ENCODE results near the gene TNNT2.

DNA sequence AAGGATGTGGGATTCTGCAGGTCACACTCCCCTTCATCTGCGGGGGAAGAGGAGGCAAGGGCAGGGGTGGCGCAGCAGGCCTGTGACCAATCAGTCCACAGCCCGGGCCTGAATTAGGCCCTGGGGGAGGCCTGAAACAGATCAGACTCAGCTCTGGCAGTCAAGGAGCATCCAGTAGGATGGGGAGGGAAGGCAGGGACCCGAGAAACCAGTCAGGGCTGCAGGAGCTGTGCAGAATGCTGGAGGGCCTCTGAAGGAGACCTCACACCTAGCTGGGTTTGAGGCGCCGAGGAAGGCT is 12.7 kb downstream of the TNNT2 start:
- TF ChIP-seq, protein P1, sequence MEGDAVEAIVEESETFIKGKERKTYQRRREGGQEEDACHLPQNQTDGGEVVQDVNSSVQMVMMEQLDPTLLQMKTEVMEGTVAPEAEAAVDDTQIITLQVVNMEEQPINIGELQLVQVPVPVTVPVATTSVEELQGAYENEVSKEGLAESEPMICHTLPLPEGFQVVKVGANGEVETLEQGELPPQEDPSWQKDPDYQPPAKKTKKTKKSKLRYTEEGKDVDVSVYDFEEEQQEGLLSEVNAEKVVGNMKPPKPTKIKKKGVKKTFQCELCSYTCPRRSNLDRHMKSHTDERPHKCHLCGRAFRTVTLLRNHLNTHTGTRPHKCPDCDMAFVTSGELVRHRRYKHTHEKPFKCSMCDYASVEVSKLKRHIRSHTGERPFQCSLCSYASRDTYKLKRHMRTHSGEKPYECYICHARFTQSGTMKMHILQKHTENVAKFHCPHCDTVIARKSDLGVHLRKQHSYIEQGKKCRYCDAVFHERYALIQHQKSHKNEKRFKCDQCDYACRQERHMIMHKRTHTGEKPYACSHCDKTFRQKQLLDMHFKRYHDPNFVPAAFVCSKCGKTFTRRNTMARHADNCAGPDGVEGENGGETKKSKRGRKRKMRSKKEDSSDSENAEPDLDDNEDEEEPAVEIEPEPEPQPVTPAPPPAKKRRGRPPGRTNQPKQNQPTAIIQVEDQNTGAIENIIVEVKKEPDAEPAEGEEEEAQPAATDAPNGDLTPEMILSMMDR (IDR thresholded peaks at IDR 0.05) = no peak
- TF ChIP-seq, protein P2, sequence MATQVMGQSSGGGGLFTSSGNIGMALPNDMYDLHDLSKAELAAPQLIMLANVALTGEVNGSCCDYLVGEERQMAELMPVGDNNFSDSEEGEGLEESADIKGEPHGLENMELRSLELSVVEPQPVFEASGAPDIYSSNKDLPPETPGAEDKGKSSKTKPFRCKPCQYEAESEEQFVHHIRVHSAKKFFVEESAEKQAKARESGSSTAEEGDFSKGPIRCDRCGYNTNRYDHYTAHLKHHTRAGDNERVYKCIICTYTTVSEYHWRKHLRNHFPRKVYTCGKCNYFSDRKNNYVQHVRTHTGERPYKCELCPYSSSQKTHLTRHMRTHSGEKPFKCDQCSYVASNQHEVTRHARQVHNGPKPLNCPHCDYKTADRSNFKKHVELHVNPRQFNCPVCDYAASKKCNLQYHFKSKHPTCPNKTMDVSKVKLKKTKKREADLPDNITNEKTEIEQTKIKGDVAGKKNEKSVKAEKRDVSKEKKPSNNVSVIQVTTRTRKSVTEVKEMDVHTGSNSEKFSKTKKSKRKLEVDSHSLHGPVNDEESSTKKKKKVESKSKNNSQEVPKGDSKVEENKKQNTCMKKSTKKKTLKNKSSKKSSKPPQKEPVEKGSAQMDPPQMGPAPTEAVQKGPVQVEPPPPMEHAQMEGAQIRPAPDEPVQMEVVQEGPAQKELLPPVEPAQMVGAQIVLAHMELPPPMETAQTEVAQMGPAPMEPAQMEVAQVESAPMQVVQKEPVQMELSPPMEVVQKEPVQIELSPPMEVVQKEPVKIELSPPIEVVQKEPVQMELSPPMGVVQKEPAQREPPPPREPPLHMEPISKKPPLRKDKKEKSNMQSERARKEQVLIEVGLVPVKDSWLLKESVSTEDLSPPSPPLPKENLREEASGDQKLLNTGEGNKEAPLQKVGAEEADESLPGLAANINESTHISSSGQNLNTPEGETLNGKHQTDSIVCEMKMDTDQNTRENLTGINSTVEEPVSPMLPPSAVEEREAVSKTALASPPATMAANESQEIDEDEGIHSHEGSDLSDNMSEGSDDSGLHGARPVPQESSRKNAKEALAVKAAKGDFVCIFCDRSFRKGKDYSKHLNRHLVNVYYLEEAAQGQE (IDR thresholded peaks at IDR 0.05; ENCODE audit: insufficient read depth in 1 of 2, low read depth in 2 of 2, low read length in 1 of 2) = no peak

All from Panc1 (cell line).